Activated T-helper 17 cell treated with anti-CD3 and anti-CD28 coated beads, Interleukin-2, amount 50 U/mL, for 72 hours (primary cell): ENCODE data around the gene CDC42EP1. TPM values are rescaled to one million over a fixed set of nuclear protein-coding genes. Genes with fewer than 3 reads are reported as not detected.

Source experiments
- ATAC-seq: fragments of 150-1000 bp; cut with Tn5 transposase; replicated peaks from 2 replicates; pipeline ENCODE4 v1.10.0; 2021; ENCODE audit warnings: mild to moderate bottlenecking, moderate library complexity
- H3K27ac Mint-ChIP-seq: one replicate; pipeline ENCODE4 v1.8.0; 2022; ENCODE audit warnings: mixed read lengths
- H3K27me3 Mint-ChIP-seq: one replicate; pipeline ENCODE4 v1.8.0; 2022; ENCODE audit warnings: mixed read lengths
- H3K36me3 Mint-ChIP-seq: one replicate; pipeline ENCODE4 v1.8.0; 2022; ENCODE audit warnings: low read depth, mild to moderate bottlenecking, mixed read lengths
- H3K4me1 Mint-ChIP-seq: one replicate; pipeline ENCODE4 v1.8.0; 2022; ENCODE audit warnings: mixed read lengths
- H3K4me3 Mint-ChIP-seq: one replicate; pipeline ENCODE4 v1.8.0; 2022; ENCODE audit warnings: mild to moderate bottlenecking, mixed read lengths
- H3K9me3 Mint-ChIP-seq: one replicate; pipeline ENCODE4 v1.8.0; 2022; ENCODE audit warnings: mixed read lengths
- total RNA-seq, 2 donors: library from RNA; stranded (reverse); gene quantifications; one replicate each; pipeline ENCODE4 v1.2.3, GENCODE V29; 2022

CDC42EP1 gene
- total RNA-seq, 2 donors from 2014 or later: 1.0 to 2.3 TPM

- Mint-ChIP-seq H3K27me3 (peaks cover 45% of the 10 kb centered on the region), H3K4me1 (peaks cover 13% of the 10 kb centered on the region), H3K36me3 (peaks cover 7% of the 10 kb centered on the region), H3K27ac (peak overlapping the region; percentile 36), H3K4me3 (peak overlapping the region; percentile 67), H3K9me3 (no peaks in the 10 kb centered on the region)
- ATAC-seq: peak; percentile 69
Observed at GRCh38 chr22:37561212-37562048, 1.1 kb downstream of the CDC42EP1 start.

DNA sequence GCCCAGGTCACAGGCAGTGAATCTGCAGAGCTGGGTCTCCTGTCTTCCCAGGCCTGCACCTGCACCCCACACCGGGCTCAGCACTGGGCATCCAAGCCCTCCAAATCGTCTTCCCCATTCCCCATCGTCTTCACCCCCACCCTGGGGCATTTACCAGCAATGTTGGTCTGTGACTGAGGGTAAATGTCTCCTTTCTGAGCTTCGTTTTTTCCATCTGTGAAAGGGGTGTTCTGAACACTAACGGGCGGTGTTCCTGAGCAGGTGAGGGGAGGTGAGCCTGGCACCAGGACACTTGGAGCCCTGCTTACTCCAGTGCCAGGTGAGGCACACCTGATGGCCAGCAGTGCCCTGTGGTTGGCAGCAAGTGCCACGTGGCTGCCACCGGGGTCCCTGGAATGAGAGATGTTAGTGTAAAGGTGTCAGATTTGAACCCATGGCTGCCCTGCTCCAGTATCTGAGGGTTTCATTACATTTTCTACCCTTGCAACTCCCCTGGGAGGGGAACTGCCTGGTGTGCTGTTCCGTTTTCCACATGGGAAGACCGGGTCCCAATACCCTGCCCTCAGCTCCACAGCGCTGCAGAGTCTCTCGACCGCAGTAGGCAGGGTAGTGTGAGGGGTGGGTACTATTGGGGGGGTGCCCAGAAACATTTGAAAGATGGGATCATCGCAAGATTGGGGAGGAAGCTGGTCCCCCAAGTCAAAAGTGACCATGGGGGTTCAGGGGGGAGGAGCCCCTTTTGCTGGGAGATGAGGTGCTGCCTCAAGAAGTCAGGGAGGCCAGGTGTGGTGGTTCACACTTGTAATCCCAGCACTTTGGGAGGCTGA lies 2.0 kb downstream of the CDC42EP1 start:
- H3K4me3 Mint-ChIP-seq: peak overlapping the region; percentile 67
- H3K27me3 Mint-ChIP-seq: peaks cover 45% of the 10 kb centered on the region
- ATAC-seq: no peak
- H3K9me3 Mint-ChIP-seq: no peaks in the 10 kb centered on the region
- peaks cover 13% of the 10 kb centered on the region for H3K4me1 Mint-ChIP-seq
- H3K36me3 Mint-ChIP-seq: peaks cover 7% of the 10 kb centered on the region
- peak overlapping the region; percentile 36 for H3K27ac Mint-ChIP-seq

DNA sequence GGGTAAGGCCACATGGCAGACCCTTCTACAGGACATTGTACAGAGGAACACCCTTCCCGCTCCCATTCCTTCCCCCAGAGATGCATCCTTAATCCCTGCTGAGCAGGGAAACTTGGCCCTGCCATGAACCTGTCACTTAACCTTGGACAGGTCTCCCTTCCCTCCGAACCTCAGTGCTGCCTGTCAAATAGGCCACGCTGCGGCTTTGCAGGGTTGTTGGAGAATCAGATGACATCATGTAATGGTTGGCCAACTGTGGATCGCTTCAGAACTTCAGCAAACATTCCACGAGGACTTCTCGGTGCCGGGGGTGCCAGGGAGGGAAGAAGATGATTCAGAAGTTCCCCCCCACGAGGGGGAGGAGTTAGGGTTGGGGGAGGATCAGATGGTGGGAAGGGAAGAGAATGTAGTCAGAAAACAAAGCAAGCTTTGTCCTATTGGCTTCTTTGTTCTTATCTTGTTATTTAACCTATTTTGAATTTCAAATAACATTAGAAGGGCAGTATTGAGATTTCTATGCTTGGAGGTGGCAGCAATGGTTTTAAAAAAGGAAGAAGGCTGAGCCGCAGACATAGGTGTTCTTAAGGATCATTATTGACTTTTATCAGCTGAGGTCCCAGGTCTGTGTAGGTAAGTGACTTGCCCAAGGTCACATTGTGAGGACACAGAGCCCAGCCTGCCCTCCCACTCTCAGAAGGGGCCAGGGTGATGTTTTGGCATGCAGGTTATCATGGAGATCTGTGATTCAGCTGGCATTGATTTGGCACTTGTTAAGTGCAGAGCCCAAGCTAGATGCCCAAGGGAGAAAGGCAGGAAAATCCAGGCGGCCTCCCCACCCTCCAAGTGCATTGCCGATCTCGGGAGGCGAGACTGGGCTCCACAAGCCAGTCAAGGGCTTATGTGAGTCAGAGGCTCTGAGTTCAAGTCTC lies 3.1 kb downstream of the CDC42EP1 start:
- ATAC-seq: no peak
- H3K27me3 Mint-ChIP-seq: peaks cover 42% of the 10 kb centered on the region
- H3K27ac Mint-ChIP-seq: no peak overlapping the region
- peaks cover 7% of the 10 kb centered on the region for H3K36me3 Mint-ChIP-seq
- H3K9me3 Mint-ChIP-seq: no peaks in the 10 kb centered on the region
- H3K4me3 Mint-ChIP-seq: no peak overlapping the region
- peaks cover 13% of the 10 kb centered on the region for H3K4me1 Mint-ChIP-seq

DNA sequence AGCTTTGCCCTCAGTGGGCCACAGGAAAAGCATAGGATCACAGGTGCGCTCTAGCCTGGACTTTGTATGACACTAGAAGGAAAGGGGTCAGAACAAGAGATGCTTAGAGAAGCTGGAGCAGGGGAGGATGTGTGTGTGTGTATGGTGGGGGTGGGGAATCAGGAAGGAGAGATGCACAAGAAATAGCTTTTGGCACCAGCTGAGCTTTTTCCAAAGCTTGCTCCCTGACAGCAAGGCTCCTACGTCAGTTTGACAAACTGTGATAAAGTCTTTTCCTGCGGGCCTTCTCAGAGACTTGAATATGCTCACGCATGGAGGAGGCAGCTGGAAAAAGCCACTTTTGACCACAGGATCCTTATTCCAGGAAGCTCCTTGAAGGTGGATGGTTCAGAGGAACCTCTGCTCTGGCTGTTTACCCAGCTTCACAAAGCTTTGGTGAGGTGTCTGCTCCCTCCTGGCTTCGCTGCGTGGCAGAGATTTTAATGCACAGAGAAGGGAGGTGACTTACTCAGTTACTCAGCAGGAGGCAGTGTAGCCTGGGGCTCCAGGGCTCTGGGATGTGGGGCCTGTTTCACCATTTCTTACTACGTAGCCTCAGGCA lies 3.9 kb downstream of the CDC42EP1 start:
- Mint-ChIP-seq H3K9me3 (no peaks in the 10 kb centered on the region), H3K4me1 (peaks cover 13% of the 10 kb centered on the region), H3K27ac (no peak overlapping the region)

GRCh38 chr22:37565830-37566229 lies 5.5 kb downstream of the CDC42EP1 start:
- peaks cover 13% of the 10 kb centered on the region for H3K4me1 Mint-ChIP-seq
- H3K27me3 Mint-ChIP-seq: peaks cover 30% of the 10 kb centered on the region
- peak overlapping the region; percentile 75 for H3K4me3 Mint-ChIP-seq
- H3K36me3 Mint-ChIP-seq: peaks cover 7% of the 10 kb centered on the region
- no peak for ATAC-seq
- H3K27ac Mint-ChIP-seq: no peak overlapping the region
- H3K9me3 Mint-ChIP-seq: no peaks in the 10 kb centered on the region

More for the DNA sequence above, 3.9 kb downstream of the CDC42EP1 start:
- ATAC-seq: no peak
- Mint-ChIP-seq H3K36me3 (peaks cover 7% of the 10 kb centered on the region), H3K4me3 (no peak overlapping the region), H3K27me3 (peaks cover 35% of the 10 kb centered on the region)

- H3K4me3 Mint-ChIP-seq: peak overlapping the region; percentile 75
Observed at GRCh38 chr22:37566329-37566837, 6.1 kb downstream of the CDC42EP1 start.

DNA sequence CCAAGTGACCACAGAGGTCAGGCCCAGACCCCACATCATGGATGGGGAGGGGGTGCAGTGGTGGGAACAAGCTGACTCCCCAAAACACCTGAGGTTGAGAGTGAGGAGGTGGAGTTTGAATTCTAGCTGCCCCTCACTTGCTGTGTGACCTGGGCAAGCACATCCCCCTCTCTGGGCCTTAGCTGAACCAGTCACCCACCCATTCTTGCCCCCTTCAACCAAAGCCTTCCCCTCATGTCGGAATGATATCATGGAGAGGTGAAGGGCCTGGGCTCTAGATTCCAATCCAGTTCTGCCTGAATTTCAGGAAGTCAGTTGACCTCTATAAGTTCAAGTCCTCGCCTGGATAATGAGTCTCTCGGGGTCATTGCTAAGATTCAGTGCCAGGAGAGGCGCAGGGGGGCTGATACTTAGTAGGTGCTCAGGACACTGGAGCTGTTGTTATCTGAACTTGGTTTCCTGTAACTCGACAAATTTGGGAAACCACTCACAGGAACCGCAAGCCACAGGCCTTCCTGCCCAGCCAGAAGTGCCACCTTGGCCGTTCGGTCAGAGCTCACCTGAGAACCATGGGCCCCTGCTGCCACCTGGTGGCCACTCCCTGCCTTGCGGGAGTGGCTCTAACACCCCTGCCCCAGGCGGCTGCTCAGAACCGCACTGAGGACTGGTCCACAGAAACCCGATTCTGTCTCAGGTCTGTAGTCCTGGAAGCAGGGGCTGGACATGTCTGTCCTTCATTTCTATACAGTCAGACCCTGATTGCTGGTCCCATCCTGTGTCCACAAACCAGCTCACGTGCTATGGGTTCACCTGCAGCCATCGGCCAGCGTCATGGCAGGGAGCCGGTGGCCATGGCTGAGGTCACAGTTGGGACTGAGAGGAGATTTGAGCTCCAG lies 6.9 kb downstream of the CDC42EP1 start:
- Mint-ChIP-seq H3K4me3 (peak overlapping the region; percentile 75), H3K27ac (peak overlapping the region; percentile 83), H3K27me3 (peaks cover 20% of the 10 kb centered on the region), H3K9me3 (no peaks in the 10 kb centered on the region), H3K36me3 (peaks cover 2% of the 10 kb centered on the region), H3K4me1 (peaks cover 4% of the 10 kb centered on the region)
- ATAC-seq: peak; percentile 88

More at GRCh38 chr22:37566329-37566837, 6.1 kb downstream of the CDC42EP1 start:
- Mint-ChIP-seq H3K4me1 (peaks cover 11% of the 10 kb centered on the region), H3K27me3 (peaks cover 28% of the 10 kb centered on the region), H3K27ac (peak overlapping the region; percentile 83), H3K36me3 (peaks cover 7% of the 10 kb centered on the region), H3K9me3 (no peaks in the 10 kb centered on the region)
- ATAC-seq: peak; percentile 50

DNA sequence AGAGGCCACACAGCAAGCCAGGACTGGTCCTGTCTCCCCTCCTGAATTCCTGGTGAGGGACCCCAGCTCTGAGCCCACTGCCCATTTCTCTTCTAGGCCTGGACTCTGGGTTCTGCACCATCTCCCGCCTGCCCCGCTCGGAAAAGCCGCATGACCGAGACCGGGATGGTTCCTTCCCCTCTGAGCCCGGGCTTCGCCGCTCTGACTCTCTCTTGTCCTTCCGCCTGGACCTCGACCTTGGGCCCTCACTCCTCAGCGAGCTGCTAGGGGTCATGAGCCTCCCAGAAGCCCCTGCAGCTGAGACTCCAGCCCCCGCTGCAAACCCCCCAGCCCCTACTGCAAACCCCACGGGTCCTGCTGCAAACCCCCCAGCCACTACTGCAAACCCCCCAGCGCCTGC lies 7.7 kb downstream of the CDC42EP1 start:
- Mint-ChIP-seq H3K27ac (no peak overlapping the region), H3K9me3 (no peaks in the 10 kb centered on the region), H3K4me3 (no peak overlapping the region), H3K36me3 (no peaks in the 10 kb centered on the region), H3K27me3 (peaks cover 13% of the 10 kb centered on the region), H3K4me1 (no peaks in the 10 kb centered on the region)
- no peak for ATAC-seq

DNA sequence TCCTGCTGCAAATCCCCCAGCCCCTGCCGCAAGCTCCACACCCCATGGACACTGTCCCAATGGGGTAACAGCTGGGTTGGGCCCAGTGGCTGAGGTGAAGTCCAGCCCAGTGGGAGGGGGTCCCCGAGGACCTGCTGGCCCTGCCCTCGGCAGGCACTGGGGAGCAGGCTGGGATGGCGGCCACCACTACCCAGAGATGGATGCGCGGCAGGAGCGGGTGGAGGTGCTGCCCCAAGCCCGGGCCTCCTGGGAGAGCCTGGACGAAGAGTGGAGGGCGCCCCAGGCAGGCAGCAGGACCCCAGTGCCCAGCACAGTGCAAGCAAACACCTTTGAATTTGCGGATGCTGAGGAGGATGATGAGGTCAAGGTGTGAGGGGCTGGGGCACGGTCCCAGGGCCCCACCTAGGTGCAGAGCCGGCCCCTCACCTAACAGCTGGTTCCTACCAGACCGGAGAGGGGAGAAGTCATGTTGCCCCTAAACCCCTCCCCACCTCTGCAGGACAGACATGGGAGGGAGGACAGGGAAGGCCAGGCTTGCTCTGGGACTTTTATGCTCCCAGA lies 8.2 kb downstream of the CDC42EP1 start:
- no peaks in the 10 kb centered on the region for H3K9me3 Mint-ChIP-seq
- peaks cover 8% of the 10 kb centered on the region for H3K27me3 Mint-ChIP-seq
- no peaks in the 10 kb centered on the region for H3K36me3 Mint-ChIP-seq
- no peaks in the 10 kb centered on the region for H3K4me1 Mint-ChIP-seq
- no peak overlapping the region for H3K4me3 Mint-ChIP-seq
- ATAC-seq: no peak
- no peak overlapping the region for H3K27ac Mint-ChIP-seq

DNA sequence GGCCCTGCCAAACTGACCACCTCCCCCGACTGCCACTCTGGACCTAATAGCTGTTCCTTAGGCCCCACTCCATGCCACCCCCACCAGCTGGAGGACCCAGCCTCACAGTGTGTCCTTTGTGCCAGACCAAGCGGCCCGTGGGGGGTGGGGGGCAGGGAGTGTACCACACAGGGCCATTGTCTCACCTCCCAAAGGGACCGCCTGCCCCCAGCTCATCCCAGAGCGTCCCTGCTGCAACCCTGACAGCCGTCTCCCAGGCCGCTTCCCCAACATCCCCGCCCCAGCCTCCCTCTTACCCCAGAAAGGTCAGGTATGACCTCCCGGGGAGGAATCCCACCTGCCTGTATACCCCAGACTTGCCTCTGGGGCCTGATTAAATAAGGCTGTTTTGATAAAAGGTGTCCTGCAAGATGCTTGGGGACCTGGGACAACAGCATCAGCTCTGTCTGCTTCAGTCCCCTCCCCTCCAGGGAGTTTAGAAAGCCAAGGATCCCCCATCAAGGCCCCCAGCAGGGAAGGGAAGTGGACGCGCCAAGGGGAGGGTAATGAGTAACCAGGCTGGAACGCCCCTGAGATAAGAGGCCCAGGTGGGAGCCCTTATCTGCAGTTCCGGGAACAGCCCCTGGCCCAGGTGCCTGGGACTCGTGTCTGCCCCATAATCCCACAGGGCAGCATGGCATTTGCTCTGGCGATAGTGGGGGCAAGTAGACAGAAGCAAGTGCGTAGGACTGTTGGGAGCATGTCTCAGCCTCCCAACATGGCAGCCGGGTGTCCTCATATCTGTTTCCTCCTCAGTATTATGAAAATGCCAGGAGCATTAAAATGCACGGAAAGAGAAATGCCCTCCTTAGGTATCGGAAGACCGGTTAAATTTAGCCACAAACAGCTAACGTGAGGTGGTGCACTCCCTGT lies 9.0 kb downstream of the CDC42EP1 start:
- Mint-ChIP-seq H3K4me1 (no peaks in the 10 kb centered on the region), H3K36me3 (no peaks in the 10 kb centered on the region), H3K4me3 (no peak overlapping the region), H3K27me3 (peaks cover 3% of the 10 kb centered on the region), H3K27ac (no peak overlapping the region), H3K9me3 (no peaks in the 10 kb centered on the region)
- ATAC-seq: no peak

GRCh38 chr22:37569921-37570660 lies 9.8 kb downstream of the CDC42EP1 start:
- ATAC-seq: no peak
- Mint-ChIP-seq H3K36me3 (no peaks in the 10 kb centered on the region), H3K9me3 (no peaks in the 10 kb centered on the region), H3K27me3 (peaks cover 3% of the 10 kb centered on the region), H3K27ac (peak overlapping the region; percentile 50), H3K4me1 (no peaks in the 10 kb centered on the region), H3K4me3 (no peak overlapping the region)
